GM18526 (cell line): ENCODE measurements around the gene MN1.

Source experiments
- POLR2A ChIP-seq: IDR thresholded peaks from 3 replicates; pipeline ENCODE4 v1.6.1; 2011; ENCODE audit not compliant: insufficient read length; ENCODE audit errors: extremely low read depth

The MN1 gene

DNA sequence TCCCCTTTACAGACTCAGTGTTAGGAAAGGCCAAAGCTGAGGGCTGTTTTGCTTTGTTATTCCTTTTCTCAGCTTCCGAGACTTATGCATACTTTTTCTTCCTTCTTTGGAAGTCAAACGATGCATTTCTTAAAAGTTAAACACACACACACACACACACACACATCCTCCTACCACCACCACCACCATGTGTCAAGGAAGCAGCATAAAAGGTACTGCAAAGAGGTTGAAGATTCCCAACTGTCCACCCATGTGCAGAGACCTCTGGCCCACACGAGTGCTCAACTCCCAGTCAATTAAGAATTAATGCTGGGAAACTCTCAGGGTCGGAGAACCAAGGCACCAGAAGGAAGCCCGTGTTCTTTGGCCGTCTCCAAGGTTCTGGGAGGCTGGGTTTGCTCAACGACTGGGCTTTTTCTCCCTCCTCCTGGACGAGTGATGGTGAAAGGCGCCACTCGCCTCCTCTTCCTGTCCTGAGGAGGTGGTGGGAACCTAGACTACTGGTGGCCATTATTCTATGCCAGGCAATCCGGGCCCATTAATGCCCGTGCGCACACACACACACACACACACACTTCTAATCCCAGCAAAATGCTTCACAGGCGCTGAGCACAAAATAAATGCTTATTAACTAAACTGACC lies 15.1 kb downstream of the MN1 start:
- no peak for TF ChIP-seq POLR2A

DNA sequence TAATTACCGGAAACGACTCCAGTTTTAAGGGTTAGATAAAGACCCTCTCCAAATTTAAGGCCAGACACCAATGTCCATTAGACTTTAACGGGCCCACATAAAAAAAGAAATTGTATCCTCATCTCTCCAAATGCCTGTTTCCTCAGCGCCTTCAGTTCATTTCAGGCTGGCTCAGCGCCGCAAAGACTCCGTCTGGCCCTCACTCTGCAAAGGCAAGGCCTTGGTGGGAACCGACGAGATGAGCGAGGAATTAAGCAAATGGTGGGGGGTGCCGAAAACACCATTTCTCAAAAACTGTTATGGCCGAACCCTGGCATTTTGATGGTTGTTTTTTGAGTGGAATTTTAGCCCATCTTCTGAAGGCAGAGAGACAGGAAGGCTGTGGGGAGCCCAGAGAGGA lies 15.7 kb downstream of the MN1 start:
- TF ChIP-seq POLR2A = no peak

- no peak for TF ChIP-seq POLR2A
These were observed 17.5 kb downstream of the MN1 start for GRCh38 chr22:27784120-27784475.

GRCh38 chr22:27783436-27784119 lies 18.0 kb downstream of the MN1 start:
- TF ChIP-seq POLR2A = no peak

DNA sequence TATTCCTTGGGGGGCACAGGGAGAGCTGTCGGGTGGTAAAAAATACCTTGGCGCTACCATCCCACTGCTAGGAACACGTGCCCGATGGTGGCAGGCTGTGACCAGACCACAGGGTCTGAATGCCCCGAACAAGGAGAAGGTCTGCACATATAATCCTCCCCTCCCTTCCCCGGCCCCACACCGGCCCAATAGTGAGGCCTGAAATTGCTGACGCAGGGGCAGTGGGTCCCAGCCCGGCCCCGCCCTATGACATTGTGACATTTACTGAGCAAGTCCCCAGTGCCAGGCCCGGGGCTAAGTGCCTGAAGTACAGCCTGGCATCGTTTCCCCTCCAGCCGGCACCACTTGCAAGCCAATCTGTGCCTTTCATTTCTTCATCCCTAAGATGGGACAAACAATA lies 19.5 kb downstream of the MN1 start:
- no peak for TF ChIP-seq POLR2A

DNA sequence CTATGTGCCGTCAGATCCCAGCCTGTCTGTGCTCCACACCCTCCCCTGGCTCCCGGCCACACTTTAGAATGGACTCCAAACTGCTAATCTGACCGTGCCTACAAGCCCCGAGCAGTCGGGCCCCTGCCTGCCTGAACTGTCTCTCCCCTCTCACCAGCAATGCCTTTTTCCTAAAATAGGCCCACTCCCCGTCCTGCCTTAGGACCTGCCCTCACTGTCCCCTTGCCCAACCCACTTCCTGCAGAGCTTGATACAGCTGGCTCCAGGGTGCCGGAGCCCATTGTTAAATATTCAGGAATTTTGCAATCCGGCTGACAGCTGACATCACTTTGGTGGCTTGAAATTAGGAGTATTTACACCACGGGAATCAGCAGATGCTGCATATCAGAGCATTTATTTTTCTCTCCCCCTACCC lies 21.4 kb downstream of the MN1 start:
- no peak for TF ChIP-seq POLR2A

- no peak for TF ChIP-seq POLR2A
These were observed 21.9 kb downstream of the MN1 start for GRCh38 chr22:27779643-27780042.

DNA sequence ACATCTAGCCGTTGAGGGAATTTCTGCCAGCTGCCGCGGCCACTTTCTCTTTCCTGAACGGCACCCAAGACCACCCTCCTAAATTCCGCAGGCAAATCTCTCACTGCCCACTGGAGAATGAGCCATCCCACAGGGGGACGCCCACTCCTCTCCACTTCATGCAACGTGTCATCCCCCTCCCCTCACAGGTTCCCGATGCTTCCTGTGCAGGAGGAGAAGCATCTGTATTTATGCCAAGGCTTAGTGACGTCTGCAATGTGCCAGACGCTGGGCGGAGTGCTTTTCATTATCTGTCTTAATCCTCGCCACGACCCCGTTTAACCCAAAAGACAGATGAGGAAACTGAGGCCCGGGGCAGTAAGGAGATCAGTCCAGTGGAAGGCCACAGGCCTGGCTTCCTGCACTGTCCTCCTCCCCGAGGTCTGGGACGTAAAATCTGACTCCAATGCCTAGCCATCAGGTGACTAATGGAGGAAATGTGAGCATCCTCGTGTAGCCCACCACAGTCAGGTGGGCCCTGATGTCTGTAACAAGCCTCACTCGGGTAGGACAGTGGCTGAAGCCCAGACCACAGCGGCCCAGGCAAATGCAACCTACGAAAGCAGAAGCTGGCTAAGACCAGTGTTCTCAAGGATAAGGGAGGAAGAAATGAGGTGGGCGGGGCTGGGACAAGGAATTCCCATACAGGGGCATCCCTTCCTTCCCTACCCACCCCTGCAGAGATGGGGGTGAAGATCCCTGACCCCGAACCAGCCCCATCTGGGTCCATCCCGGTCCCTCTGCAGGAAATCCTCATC lies 23.1 kb downstream of the MN1 start:
- TF ChIP-seq POLR2A = no peak

DNA sequence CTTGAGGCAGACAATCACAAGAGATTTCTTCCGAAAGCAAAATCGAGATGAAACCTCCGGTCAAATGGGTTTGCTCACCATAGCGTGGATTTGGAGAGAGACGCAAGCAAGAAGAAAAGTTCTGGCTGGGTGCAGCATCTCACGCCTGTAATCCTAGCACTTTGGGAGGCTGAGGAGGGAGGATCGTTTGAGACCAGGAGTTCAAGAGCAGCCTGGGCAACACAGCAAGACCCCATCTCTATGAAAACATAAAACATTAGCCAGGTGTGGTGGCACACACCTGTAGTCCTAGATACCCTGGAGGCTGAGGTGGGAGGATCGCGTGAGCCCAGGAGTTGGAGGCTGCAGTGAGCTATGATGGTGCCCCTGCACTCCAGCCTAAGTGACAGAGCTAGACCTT lies 24.4 kb downstream of the MN1 start:
- TF ChIP-seq POLR2A = no peak

- TF ChIP-seq POLR2A = no peak
These were observed 25.0 kb downstream of the MN1 start for GRCh38 chr22:27776650-27776958.

DNA sequence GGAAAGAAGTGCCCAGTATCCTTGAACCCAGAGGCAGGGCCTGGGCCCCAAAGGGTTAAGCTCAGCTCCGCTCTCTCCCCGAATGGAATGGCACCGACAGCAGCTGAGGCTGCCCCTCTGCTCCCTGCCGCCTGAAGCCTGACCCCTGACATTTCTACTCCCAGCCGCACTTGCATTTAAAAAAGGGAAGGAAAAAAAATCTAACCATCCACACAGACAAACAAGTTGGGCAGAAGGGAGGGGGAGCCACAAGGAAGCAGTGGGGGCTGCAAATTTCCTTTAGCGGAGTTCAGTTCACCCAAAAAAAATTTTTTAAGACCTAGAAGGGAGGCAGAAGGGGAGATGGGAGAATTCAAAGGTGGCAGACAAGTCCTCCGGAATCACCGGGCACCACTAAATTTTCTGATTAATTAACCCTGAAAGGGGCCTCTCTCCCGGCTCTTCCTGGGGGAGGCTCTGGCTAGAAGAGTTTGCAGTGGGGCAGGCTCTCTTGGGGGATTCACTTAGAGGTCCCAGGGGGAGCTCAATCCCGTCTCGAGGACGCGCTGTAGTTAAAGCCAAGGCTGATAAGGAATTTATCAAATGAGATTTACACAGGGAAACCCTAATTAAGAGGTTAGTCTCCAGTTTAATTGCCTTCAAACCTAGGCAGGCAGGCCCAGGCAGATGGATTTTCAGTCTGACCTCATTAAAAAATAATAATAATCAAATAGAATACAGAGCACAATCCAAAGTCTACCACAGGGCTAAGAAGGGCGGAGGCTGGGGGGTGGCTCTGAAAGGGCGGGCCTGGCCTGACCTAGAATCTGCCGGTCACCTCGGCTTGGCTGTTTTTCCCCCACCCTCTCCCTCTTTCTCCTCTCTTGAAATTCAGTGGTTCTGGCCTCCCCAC lies 25.6 kb downstream of the MN1 start:
- TF ChIP-seq POLR2A = no peak

DNA sequence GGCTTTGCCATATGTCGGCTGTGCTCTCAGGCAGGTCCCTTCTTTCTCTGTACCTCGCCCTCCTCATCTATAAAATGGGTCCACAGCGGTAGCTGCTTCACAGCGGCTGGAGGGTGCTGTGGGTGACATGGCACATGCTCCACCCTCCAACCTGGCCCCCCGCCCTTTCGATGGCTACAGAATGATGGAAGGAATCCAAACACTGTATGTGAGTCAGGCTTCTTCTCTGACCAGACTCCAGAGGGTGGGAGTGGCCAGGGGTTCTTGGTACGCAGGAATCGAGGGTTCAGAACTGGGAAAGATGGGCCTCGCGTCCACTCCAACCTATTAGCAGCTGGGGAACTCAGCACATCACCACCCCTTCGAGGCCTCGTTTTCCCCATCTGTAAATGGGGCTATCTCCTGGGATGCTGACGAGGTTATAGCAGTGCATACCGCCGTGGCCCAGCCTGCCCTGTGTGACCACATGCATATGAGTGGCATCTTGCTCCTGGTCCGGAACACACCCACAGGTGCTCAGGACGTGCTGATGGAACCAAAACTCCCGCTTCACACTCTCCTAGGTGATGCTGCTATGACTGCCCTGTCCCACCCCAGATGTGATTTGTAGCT lies 26.4 kb downstream of the MN1 start:
- no peak for TF ChIP-seq POLR2A

DNA sequence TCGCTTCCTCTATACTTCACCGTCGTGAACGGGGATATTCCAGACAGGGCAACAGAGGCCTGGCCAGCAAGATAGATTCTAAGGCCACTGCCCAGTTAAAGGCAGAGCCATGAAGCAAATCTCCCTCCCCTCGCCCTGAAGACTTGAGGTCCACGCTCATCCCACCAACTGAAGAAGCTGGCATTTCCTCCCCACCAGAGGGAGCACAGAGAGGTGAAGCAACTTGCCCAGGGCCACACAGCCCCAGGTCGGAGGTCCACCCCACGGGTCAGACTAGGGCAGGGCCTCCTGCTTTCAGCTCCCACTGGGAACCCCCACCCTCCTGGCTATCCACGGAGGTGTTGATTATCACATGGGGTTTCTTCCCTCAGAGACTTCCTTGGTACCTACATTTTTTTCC lies 27.4 kb downstream of the MN1 start:
- TF ChIP-seq POLR2A = no peak

DNA sequence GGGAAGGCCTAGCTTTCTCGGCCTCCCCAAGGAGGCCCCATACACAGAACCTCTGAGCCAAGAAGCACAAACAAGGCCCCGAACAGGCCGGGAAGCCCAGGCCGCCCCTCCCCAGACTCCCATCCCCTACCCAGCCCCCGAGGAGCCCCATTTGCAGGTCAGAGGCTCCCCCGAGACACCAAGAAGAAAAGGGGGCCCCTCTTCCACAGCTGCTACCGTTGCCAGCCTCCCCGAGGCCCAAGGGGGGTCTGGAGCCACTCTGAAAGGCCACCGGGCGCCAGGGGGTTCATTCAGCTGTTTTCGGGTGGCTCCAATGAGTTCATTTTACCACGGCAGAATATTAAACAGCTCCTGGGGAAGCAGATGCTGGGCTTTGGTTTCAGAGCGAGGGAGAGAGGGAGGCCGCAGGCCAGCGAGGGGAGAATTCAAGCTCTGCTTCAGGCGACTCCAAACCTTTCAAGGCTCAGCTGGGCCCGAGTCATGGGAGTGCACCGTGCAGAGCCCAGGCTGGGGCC lies 28.5 kb downstream of the MN1 start:
- TF ChIP-seq POLR2A = no peak
